ENCODE measurements around the gene ITGBL1. TPM values are rescaled to one million over a fixed set of nuclear protein-coding genes. Genes with fewer than 3 reads are reported as not detected.

ITGBL1 gene
- total RNA-seq, 4 donors from 2014 or later: 1.8 to 19.4 (median 2.6) TPM; not detected in 1

GRCh38 chr13:101412076-101412475 is 40.4 kb upstream of the ITGBL1 start:
- Histone ChIP-seq H3K27me3 (no peaks in the 10 kb centered on the region), H3K4me1 (no peaks in the 10 kb centered on the region), H3K4me3 (no peak overlapping the region), H3K9me3 (no peaks in the 10 kb centered on the region), H3K36me3 (no peaks in the 10 kb centered on the region), H3K27ac (no peak overlapping the region)
- TF ChIP-seq CTCF (IDR thresholded peaks at IDR 0.05) (no peak), POLR2A (IDR thresholded peaks at IDR 0.05) (no peak)
- intact Hi-C loops (cut with DNase I; ENCODE audit: low total_unique reads): no loop called here
- no peak for DNase-seq

- no peak overlapping the region for H3K27ac ChIP-seq
- no peaks in the 10 kb centered on the region for H3K36me3 ChIP-seq
- H3K4me1 ChIP-seq: no peaks in the 10 kb centered on the region
- no peaks in the 10 kb centered on the region for H3K9me3 ChIP-seq
- no peaks in the 10 kb centered on the region for H3K27me3 ChIP-seq
- TF ChIP-seq POLR2A (IDR thresholded peaks at IDR 0.05): no peak
- TF ChIP-seq CTCF (IDR thresholded peaks at IDR 0.05): no peak
- intact Hi-C loops (cut with DNase I; ENCODE audit: low total_unique reads): no loop called here
- peak overlapping the region in 1 of 2 donors; percentile 16 for H3K4me3 ChIP-seq
- no peak for DNase-seq
Measured at GRCh38 chr13:101415358-101416174, 36.9 kb upstream of the ITGBL1 start.

DNA sequence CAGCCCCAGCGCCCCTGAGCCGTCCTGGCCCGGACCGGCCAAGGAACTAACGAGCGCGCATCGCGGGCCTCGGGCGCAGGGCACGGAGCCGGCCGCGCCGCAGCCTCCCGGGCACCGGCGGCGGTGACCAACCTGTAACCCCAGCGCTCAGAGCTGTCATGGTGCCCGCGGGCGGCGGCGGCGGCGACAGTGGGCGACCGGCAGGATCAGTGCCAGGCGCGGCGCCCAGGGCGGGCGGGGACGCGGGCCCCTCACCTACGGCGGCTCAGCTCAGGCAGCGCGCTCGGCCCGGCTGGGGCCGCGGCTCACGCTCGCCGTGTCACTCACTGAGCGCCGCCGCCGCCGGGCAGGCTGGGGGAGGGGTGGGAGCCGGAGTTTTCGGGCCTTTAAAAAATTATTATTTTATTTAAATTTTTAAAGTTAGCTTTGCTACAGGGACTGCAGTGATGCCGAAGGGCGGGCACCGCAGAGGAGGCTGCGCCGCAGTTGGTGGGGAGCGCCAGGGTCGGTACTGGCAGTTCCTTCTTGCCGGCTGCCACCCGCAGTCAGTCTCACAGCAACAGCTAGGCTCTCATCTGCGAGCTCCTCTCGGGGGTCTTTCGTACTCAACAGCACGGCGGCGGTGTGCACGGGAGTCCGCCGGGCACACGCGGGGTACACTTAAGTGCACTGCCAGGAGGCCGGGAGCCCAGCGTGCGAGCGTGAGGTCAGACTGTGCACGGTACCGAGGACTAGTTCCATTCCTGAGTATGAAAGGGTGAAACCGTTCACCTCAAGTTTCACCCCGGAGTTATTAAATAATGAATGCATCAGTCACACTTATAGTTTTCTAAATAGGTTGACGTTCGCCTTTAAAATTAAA is 36.1 kb upstream of the ITGBL1 start, which contains the start of gene NALCN:
Gene NALCN, minus strand, starts transcription at position 328 of the 862 bp plus-strand sequence. CDS start 17,382 bp downstream, outside the sequence.
- peak within 1 kb of the TSS in 1 of 2 donors; percentile 16 for H3K4me3 ChIP-seq
- DNase-seq: no peak
- H3K4me1 ChIP-seq: no peaks in the 10 kb centered on the region
- no peaks in the 10 kb centered on the region for H3K27me3 ChIP-seq
- TF ChIP-seq POLR2A (IDR thresholded peaks at IDR 0.05): no peak
- TF ChIP-seq CTCF (IDR thresholded peaks at IDR 0.05): no peak
- H3K9me3 ChIP-seq: no peaks in the 10 kb centered on the region
- intact Hi-C loops (cut with DNase I; ENCODE audit: low total_unique reads): no loop called here
- no peak within 1 kb of the TSS for H3K27ac ChIP-seq
- H3K36me3 ChIP-seq: no peaks in the 10 kb centered on the region

GRCh38 chr13:101417043-101417406 is 35.5 kb upstream of the ITGBL1 start:
- no peaks in the 10 kb centered on the region for H3K4me1 ChIP-seq
- no peak overlapping the region for H3K27ac ChIP-seq
- intact Hi-C loops (cut with DNase I; ENCODE audit: low total_unique reads): no loop called here
- DNase-seq: no peak
- no peaks in the 10 kb centered on the region for H3K27me3 ChIP-seq
- no peak for TF ChIP-seq CTCF (IDR thresholded peaks at IDR 0.05)
- no peak for TF ChIP-seq POLR2A (IDR thresholded peaks at IDR 0.05)
- H3K9me3 ChIP-seq: no peaks in the 10 kb centered on the region
- no peak overlapping the region for H3K4me3 ChIP-seq
- no peaks in the 10 kb centered on the region for H3K36me3 ChIP-seq

GRCh38 chr13:101417501-101417900 is 35.0 kb upstream of the ITGBL1 start:
- H3K4me1 ChIP-seq: no peaks in the 10 kb centered on the region
- no peaks in the 10 kb centered on the region for H3K27me3 ChIP-seq
- no peaks in the 10 kb centered on the region for H3K9me3 ChIP-seq
- H3K36me3 ChIP-seq: no peaks in the 10 kb centered on the region
- no peak for DNase-seq
- TF ChIP-seq POLR2A (IDR thresholded peaks at IDR 0.05) (no peak), CTCF (IDR thresholded peaks at IDR 0.05) (no peak)
- intact Hi-C loops (cut with DNase I; ENCODE audit: low total_unique reads): no loop called here
- H3K4me3 ChIP-seq: no peak overlapping the region
- H3K27ac ChIP-seq: no peak overlapping the region
